Activated CD8-positive, alpha-beta T cell treated with anti-CD3 and anti-CD28 coated beads for 36 hours (primary cell): ENCODE results near the gene LMAN1L. TPM values are rescaled to one million over a fixed set of nuclear protein-coding genes. Genes with fewer than 3 reads are reported as not detected.
A peak's percentile ranks its signal among the peaks of the same experiment; 100 is the strongest.

Experiments used
- ATAC-seq: fragments of 200-7000 bp; cut with Tn5 transposase; one replicate; pipeline ENCODE4 v1.10.0; 2021; ENCODE audit warnings: mild to moderate bottlenecking, moderate library complexity
- CTCF ChIA-PET: fragments of 350-600 bp; sonication (Branson Sonifier 250); formaldehyde crosslinking; loops from one replicate; lab custom pipeline; 2021; ENCODE audit warnings: antibody characterized with exemption; lab: Charles Lee
- POLR2A ChIA-PET: fragments of 350-600 bp; sonication (Branson Sonifier 250); formaldehyde crosslinking; loops from one replicate; lab custom pipeline; 2021; ENCODE audit warnings: antibody characterized with exemption; lab: Charles Lee
- DNase-seq: peaks from one replicate; pipeline ENCODE4 v3.0.0-alpha.2; 2020
- H3K27ac Mint-ChIP-seq: one replicate; pipeline ENCODE4 v1.8.0; 2021; ENCODE audit warnings: mild to moderate bottlenecking, mixed read lengths
- H3K27me3 Mint-ChIP-seq: one replicate; pipeline ENCODE4 v1.8.0; 2021; ENCODE audit warnings: mixed read lengths
- H3K36me3 Mint-ChIP-seq: one replicate; pipeline ENCODE4 v1.8.0; 2021; ENCODE audit warnings: low read depth, mixed read lengths
- H3K4me1 Mint-ChIP-seq: one replicate; pipeline ENCODE4 v1.8.0; 2021; ENCODE audit warnings: low read depth, mixed read lengths
- H3K4me3 Mint-ChIP-seq: one replicate; pipeline ENCODE4 v1.8.0; 2021; ENCODE audit warnings: mild to moderate bottlenecking, moderate library complexity, mixed read lengths
- H3K9me3 Mint-ChIP-seq: one replicate; pipeline ENCODE4 v1.8.0; 2021; ENCODE audit warnings: mixed read lengths
- CTCF ChIP-seq: fragments of 200-600 bp; IDR thresholded peaks from one replicate; pipeline ENCODE4 v1.8.0; 2022; ENCODE audit warnings: antibody characterized with exemption, mild to moderate bottlenecking
- intact Hi-C: fragments of 100-400 bp; cut with micrococcal nuclease; formaldehyde crosslinking; loops from one replicate; pipeline ENCODE4 v1.10.0; 2022
- total RNA-seq, 2 experiments: library from RNA; stranded (reverse); gene quantifications; one replicate each; pipeline ENCODE4 v1.2.3, GENCODE V29; 2021

The LMAN1L gene
- total RNA-seq, 2 experiments from 2014 or later, result 0.11 TPM; not detected in 1

- Mint-ChIP-seq H3K9me3 (no peaks in the 10 kb centered on the region), H3K4me1 (peaks cover 32% of the 10 kb centered on the region), H3K27me3 (no peaks in the 10 kb centered on the region), H3K4me3 (no peak overlapping the region), H3K27ac (peak overlapping the region; percentile 84), H3K36me3 (peaks cover 7% of the 10 kb centered on the region)
- POLR2A ChIA-PET, result interaction anchor here (1.4 to 1.9 kb wide), 3 partner anchors 12 to 81 kb away, joined by 4 to 9 read pairs (median 4); partner anchors contain the start of gene COX5A
- ATAC-seq (peak; percentile 31), DNase-seq (no peak)
- no peak for TF ChIP-seq CTCF
- intact Hi-C loops, result no loop called here
- CTCF ChIA-PET, result interaction anchor here (1.2 to 4.2 kb wide), 3 partner anchors 12 to 44 kb away, joined by 3 to 14 read pairs (median 5); no protein-coding TSS in a partner anchor
These were observed 44.5 kb downstream of the LMAN1L start for GRCh38 chr15:74857082-74857655.

- no peaks in the 10 kb centered on the region for H3K27me3 Mint-ChIP-seq
- ChIA-PET CTCF (interaction anchor here (1.1 to 1.7 kb wide), 9 partner anchors 9 to 172 kb away, joined by 3 to 11 read pairs (median 5); partner anchors contain the start of gene ULK3), POLR2A (interaction anchor here (1.2 to 1.9 kb wide), 5 partner anchors 12 to 80 kb away, joined by 3 to 9 read pairs (median 4); partner anchors contain the start of genes COX5A, MPI and SCAMP2)
- H3K4me1 Mint-ChIP-seq, result peaks cover 32% of the 10 kb centered on the region
- peak overlapping the region; percentile 84 for H3K27ac Mint-ChIP-seq
- DNase-seq, result peak; percentile 58
- ATAC-seq, result peak; percentile 91
- no peaks in the 10 kb centered on the region for H3K9me3 Mint-ChIP-seq
- intact Hi-C loops, result no loop called here
- no peak for TF ChIP-seq CTCF
- peaks cover 6% of the 10 kb centered on the region for H3K36me3 Mint-ChIP-seq
- no peak overlapping the region for H3K4me3 Mint-ChIP-seq
These were observed 45.2 kb downstream of the LMAN1L start for GRCh38 chr15:74857671-74858368.

GRCh38 chr15:74858369-74858740 is 45.7 kb downstream of the LMAN1L start:
- H3K36me3 Mint-ChIP-seq, result peaks cover 6% of the 10 kb centered on the region
- POLR2A ChIA-PET, result interaction anchor here (1.2 to 1.9 kb wide), 5 partner anchors 11 to 80 kb away, joined by 3 to 9 read pairs (median 4); partner anchors contain the start of genes COX5A, MPI and SCAMP2
- H3K27me3 Mint-ChIP-seq, result no peaks in the 10 kb centered on the region
- H3K9me3 Mint-ChIP-seq, result no peaks in the 10 kb centered on the region
- peaks cover 32% of the 10 kb centered on the region for H3K4me1 Mint-ChIP-seq
- peak; percentile 34 for ATAC-seq
- peak overlapping the region; percentile 84 for H3K27ac Mint-ChIP-seq
- intact Hi-C loops, result no loop called here
- no peak overlapping the region for H3K4me3 Mint-ChIP-seq
- DNase-seq, result no peak
- CTCF ChIA-PET, result interaction anchor here (0.9 to 1.7 kb wide), 14 partner anchors 9 to 227 kb away, joined by 3 to 11 read pairs (median 4); partner anchors contain the start of gene ULK3
- no peak for TF ChIP-seq CTCF

GRCh38 chr15:74863239-74864056 is 50.8 kb downstream of the LMAN1L start:
- DNase-seq (peak; percentile 56), ATAC-seq (peak; percentile 81)
- Mint-ChIP-seq H3K27ac (peak overlapping the region; percentile 72), H3K4me3 (no peak overlapping the region), H3K9me3 (no peaks in the 10 kb centered on the region), H3K4me1 (peaks cover 52% of the 10 kb centered on the region), H3K36me3 (peaks cover 28% of the 10 kb centered on the region), H3K27me3 (no peaks in the 10 kb centered on the region)
- ChIA-PET POLR2A (no interaction called here), CTCF (interaction anchor here (1.0 to 1.8 kb wide), 3 partner anchors 38 to 232 kb away, joined by 3 to 7 read pairs (median 6); no protein-coding TSS in a partner anchor)
- intact Hi-C loops, result no loop called here
- no peak for TF ChIP-seq CTCF
